Adrenal gland (tissue), 12 donors: ENCODE measurements around the gene EIPR1. TPM values are rescaled to one million over a fixed set of nuclear protein-coding genes. Genes with fewer than 3 reads are reported as not detected.

ENCODE experiments used
- DNase-seq, 7 donors: peaks; one replicate each; pipeline ENCODE4 v3.0.0-alpha.2; 2019 to 2020
- H3K27ac ChIP-seq, 5 donors: fragments of 200-600 bp; sonication (generic) in 4 of 5; 1 replicate in 3 of 5; 2 replicates in 2 of 5; pipeline versions ENCODE4 v1.5.1 to v1.8.0; 2016 to 2020; ENCODE audit warnings: mild to moderate bottlenecking in 1 of 5
- H3K27me3 ChIP-seq: fragments of 200-600 bp; 2 replicates; pipeline ENCODE4 v1.8.0; 2021
- H3K36me3 ChIP-seq, 2 donors: fragments of 200-600 bp; replicated peaks in 1 of 2; 1 replicate in 1 of 2; 2 replicates in 1 of 2; pipeline versions ENCODE4 v1.5.1 to v1.8.0; 2018 to 2022
- H3K4me1 ChIP-seq, 2 donors: fragments of 200-600 bp; replicated peaks in 1 of 2; 1 replicate in 1 of 2; 2 replicates in 1 of 2; pipeline versions ENCODE4 v1.5.1 to v1.8.0; 2018 to 2021
- H3K4me3 ChIP-seq, 4 donors: fragments of 200-600 bp; sonication (generic) in 3 of 4; one replicate each; pipeline ENCODE4 v1.5.1; 2016 to 2018
- H3K9me3 ChIP-seq, 3 donors: fragments of 200-600 bp; sonication (generic) in 1 of 3; replicated peaks in 1 of 3; 1 replicate in 2 of 3; 2 replicates in 1 of 3; pipeline versions ENCODE4 v1.5.1 to v1.8.0; 2016 to 2021
- POLR2A ChIP-seq, 2 donors: fragments of 450-650 bp; IDR thresholded peaks; one replicate each; pipeline ENCODE4 v1.6.1; 2017; ENCODE audit warnings: antibody characterized with exemption in 2 of 2, mild to moderate bottlenecking in 2 of 2, moderate library complexity in 1 of 2
- WGBS, 4 donors: extraction: QIAGEN DNeasy Blood & Tissue Kit in 2 of 4; methylation state at CpG; one replicate each; pipeline versions ENCODE4 v1.1.5 to v1.1.7; 2013 to 2017; 5-methylcytosine and 5-hydroxymethylcytosine counted together
- intact Hi-C, 2 donors: fragments of 100-400 bp; cut with DNase I; formaldehyde crosslinking; loops; one replicate each; pipeline versions ENCODE4 v1.14.1 to v1.15.0; 2022 to 2023
- polyA plus RNA-seq, 3 donors: library from polyadenylated mRNA; stranded (reverse); fragments of 200-250 nt in 2 of 3; fragments of 350-450 nt in 1 of 3; fragmentation: Illumina TruSeq in 1 of 3; extraction: RNeasy Lipid Tissue Mini Kit (QIAGEN cat#74804) in 1 of 3; gene quantifications; one replicate each; pipeline ENCODE4 v1.2.3, GENCODE V29; 2013 to 2014
- total RNA-seq, 9 donors: library from RNA; depleted of rRNA in 4 of 9; stranded (reverse); fragments of >200 nt in 4 of 9; fragments of 120-200 nt in 1 of 9; fragmentation: NEBNext Ultra II Directional in 1 of 9; extraction: Animal tissue kit (Norgen Biotek cat#: 25700) in 1 of 9; gene quantifications; one replicate each; pipeline versions ENCODE4 v1.1.0 to v1.2.4, GENCODE V29; 2013 to 2023
- TF ChIP-seq, protein P1 (sequence below), 6 experiments: fragments of 450-650 bp in 4 of 6; fragments of 200-600 bp in 2 of 6; sonication (generic) in 1 of 6; IDR thresholded peaks; 1 replicate in 5 of 6; 2 replicates in 1 of 6; pipeline versions ENCODE4 v1.5.1 to v1.8.0; 2016 to 2021; ENCODE audit warnings: antibody characterized with exemption in 6 of 6, mild to moderate bottlenecking in 2 of 6, moderate library complexity in 1 of 6
- donor health status: healthy with polysubstance abuse.
- donor health status: Bipolar disorder and iron deficiency.
- donor health status: DM: yes; HTN: yes; CAD: no.
- donor health status: DM: no; HTN: no; CAD: no.
- donor health status: DM: no; HTN: no; CAD: no.
- donor health status: DM: yes; HTN: yes; CAD: no.

EIPR1 gene
- total and polyA plus RNA-seq, 12 donors = 10.3 to 37.9 (median 28.5) TPM

DNA sequence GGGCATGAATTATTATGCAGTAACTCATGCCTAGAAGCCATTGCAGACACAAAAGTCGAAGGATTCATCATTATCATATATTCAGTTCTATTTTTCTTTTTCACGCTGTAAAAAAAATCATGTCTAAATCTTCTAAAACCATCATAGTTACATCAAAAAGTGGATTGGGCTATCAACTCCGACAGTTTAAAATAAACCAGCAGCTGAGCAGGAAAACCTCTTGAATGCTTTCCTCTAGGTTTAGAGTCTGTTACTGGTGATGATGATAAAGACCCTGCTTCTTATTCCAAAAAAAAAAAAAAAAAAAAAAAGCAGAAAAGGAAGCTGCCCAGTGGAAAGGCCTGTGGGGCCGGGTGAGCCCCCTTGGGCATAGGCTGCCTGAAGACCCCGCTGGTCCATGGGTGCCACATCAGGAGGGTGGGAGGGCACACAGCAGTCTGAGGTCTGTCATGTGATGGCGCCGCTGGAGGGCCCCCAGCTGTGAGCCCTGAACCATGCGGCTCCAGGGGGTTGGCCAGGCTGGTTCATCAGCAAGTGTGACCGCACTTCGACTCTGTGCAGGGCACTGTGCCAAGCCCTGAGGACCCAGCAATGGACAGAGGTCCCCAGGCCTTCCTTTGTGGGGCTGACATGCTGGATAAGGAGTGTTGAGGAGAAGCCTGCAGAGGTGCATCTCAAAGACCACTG lies 199.6 kb downstream of the EIPR1 start:
- no peak for DNase-seq

DNA sequence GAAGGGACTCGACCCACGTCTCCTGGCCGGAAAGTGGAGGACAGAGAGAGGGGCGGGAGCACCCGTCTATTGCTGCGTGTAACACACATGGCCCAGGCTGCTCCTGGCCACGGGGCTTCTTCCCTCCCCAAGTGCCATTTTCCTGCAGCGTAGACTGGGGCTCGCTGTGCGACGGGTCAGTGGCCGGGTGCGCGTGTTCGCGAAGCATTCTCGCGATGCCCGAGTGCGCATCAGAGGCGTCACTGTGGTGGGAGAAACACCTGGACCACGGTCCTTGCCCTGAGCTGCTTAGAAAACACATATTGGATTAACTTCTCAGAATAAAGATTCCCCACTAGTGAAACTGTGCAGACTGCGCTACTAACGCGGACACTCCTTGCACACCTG lies 200.8 kb downstream of the EIPR1 start:
- intact Hi-C loops = no loop called here
- Histone ChIP-seq H3K27me3 (no peaks in the 10 kb centered on the region), H3K36me3 (no peaks in the 10 kb centered on the region), H3K27ac (no peak overlapping the region), H3K4me1 (no peaks in the 10 kb centered on the region), H3K9me3 (no peaks in the 10 kb centered on the region), H3K4me3 (no peak overlapping the region)
- TF ChIP-seq POLR2A (IDR thresholded peaks at IDR 0.05) = no peak
- TF ChIP-seq, protein P1, sequence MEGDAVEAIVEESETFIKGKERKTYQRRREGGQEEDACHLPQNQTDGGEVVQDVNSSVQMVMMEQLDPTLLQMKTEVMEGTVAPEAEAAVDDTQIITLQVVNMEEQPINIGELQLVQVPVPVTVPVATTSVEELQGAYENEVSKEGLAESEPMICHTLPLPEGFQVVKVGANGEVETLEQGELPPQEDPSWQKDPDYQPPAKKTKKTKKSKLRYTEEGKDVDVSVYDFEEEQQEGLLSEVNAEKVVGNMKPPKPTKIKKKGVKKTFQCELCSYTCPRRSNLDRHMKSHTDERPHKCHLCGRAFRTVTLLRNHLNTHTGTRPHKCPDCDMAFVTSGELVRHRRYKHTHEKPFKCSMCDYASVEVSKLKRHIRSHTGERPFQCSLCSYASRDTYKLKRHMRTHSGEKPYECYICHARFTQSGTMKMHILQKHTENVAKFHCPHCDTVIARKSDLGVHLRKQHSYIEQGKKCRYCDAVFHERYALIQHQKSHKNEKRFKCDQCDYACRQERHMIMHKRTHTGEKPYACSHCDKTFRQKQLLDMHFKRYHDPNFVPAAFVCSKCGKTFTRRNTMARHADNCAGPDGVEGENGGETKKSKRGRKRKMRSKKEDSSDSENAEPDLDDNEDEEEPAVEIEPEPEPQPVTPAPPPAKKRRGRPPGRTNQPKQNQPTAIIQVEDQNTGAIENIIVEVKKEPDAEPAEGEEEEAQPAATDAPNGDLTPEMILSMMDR (IDR thresholded peaks at IDR 0.05) = no peak
- no peak for DNase-seq
- WGBS, 4 donors = 96 to 97% (median 96%) methylated on average over 21 to 25 of the region's 25 CpGs

More for the DNA sequence above, 199.6 kb downstream of the EIPR1 start:
- no peaks in the 10 kb centered on the region for H3K27me3 ChIP-seq
- intact Hi-C loops = no loop called here
- H3K4me1 ChIP-seq = no peaks in the 10 kb centered on the region
- 88 to 97% (median 94%) methylated on average over 10 of the region's 10 CpGs for WGBS, 4 donors
- H3K9me3 ChIP-seq = no peaks in the 10 kb centered on the region
- no peaks in the 10 kb centered on the region for H3K36me3 ChIP-seq
- H3K27ac ChIP-seq = no peak overlapping the region
- TF ChIP-seq, protein P1 (IDR thresholded peaks at IDR 0.05) = no peak
- TF ChIP-seq POLR2A (IDR thresholded peaks at IDR 0.05) = no peak
- no peak overlapping the region for H3K4me3 ChIP-seq

DNA sequence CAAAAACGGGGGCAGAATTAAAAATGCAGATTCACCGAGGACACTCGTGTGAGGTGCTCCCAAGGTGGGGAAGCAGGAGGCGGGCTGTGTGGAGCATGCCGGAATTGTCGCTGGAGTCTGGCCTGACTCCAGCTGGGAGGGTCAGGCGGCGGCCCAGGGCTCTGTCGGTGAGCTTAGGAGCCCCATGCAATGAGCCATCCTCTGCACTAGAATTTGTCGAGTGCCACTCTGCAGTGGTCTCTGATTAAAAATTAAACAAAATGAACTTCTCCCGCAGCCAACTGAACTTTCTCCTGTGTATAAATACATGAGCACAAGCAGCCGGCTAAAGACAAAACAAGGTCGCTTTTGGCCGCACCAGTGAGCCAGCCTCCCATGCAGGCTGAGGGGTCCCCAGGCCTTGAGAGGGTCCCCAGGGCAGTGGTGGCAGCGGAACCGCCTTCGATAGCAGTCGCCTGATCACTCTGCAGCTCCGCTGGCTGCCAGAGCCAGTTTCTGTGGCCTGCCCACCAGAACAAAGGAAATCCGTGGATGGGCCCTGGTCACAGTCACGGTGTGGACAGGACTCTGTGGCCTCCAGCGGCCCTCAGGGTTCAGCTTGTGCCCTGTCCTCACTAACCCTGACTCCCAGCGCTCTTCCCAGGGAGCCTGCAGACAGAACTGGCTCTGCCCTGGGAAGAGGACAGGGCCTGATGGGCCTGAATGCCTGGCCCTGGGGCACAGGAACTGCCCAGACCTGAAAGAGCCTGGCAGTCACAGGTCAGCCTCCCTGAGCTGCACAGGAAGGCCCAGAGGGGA lies 201.3 kb downstream of the EIPR1 start:
- no peak for DNase-seq
- Histone ChIP-seq H3K27me3 (no peaks in the 10 kb centered on the region), H3K36me3 (no peaks in the 10 kb centered on the region), H3K4me3 (no peak overlapping the region), H3K9me3 (no peaks in the 10 kb centered on the region), H3K27ac (no peak overlapping the region), H3K4me1 (no peaks in the 10 kb centered on the region)
- WGBS, 4 donors = 92 to 96% (median 94%) methylated on average over 15 to 23 of the region's 23 CpGs
- intact Hi-C loops = no loop called here
- TF ChIP-seq, protein P1 (IDR thresholded peaks at IDR 0.05) = no peak
- TF ChIP-seq POLR2A (IDR thresholded peaks at IDR 0.05) = no peak

DNA sequence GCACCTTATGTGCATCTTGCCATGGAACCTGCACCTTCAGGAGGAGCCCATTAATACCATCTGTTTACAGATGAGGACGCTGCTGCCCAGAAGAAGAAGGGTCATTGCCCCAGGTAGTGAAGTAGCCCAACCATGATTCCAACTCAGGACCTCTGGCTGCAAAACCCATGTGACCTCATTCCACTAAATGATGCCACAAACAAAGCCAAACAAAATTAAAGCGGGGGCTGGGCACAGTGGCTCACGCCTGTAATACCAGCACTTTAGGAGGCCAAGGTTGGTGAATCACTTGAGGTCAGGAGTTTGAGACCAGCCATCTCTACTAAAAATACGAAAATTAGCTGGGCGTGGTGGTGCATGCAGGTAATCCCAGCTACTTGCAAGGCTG lies 202.1 kb downstream of the EIPR1 start:
- DNase-seq = no peak
- no peaks in the 10 kb centered on the region for H3K4me1 ChIP-seq
- H3K27me3 ChIP-seq = no peaks in the 10 kb centered on the region
- no peak overlapping the region for H3K4me3 ChIP-seq
- intact Hi-C loops = no loop called here
- WGBS, 4 donors = 89 to 94% (median 93%) methylated on average over 4 to 5 of the region's 5 CpGs
- no peak overlapping the region for H3K27ac ChIP-seq
- no peak for TF ChIP-seq POLR2A (IDR thresholded peaks at IDR 0.05)
- TF ChIP-seq, protein P1 (IDR thresholded peaks at IDR 0.05) = no peak
- H3K9me3 ChIP-seq = no peaks in the 10 kb centered on the region
- no peaks in the 10 kb centered on the region for H3K36me3 ChIP-seq
